B cell (primary cell): Measurements from ENCODE around the gene ATP5F1B. TPM values are rescaled to one million over a fixed set of nuclear protein-coding genes. Genes with fewer than 3 reads are reported as not detected.

ENCODE experiments used
- ATAC-seq: fragments of 200-7000 bp; cut with Tn5 transposase; one replicate; pipeline ENCODE4 v1.10.0; 2021; ENCODE audit warnings: low read depth, mild to moderate bottlenecking, moderate number of reproducible peaks, moderate library complexity
- CTCF ChIA-PET: fragments of 350-600 bp; sonication (Branson Sonifier 250); formaldehyde crosslinking; loops from one replicate; lab custom pipeline; 2021; ENCODE audit warnings: antibody characterized with exemption, inconsistent platforms; lab: Charles Lee
- POLR2A ChIA-PET: fragments of 350-600 bp; sonication (Branson Sonifier 250); formaldehyde crosslinking; loops from one replicate; lab custom pipeline; 2021; ENCODE audit warnings: antibody characterized with exemption; lab: Charles Lee
- DNase-seq: peaks from one replicate; pipeline ENCODE4 v3.0.0; 2013
- H2AFZ ChIP-seq: 2 replicates; pipeline ENCODE4 v1.6.1; 2012; ENCODE audit warnings: mild to moderate bottlenecking, low read depth, low read length; ENCODE audit not compliant: insufficient read depth, poor library complexity, severe bottlenecking
- H3K27ac ChIP-seq, 2 donors: 1 replicate in 1 of 2; 2 replicates in 1 of 2; pipeline ENCODE4 v1.5.1; 2012 to 2013; ENCODE audit warnings: low read length in 2 of 2, mild to moderate bottlenecking in 2 of 2, moderate library complexity in 1 of 2
- H3K27me3 ChIP-seq, 4 experiments: fragments of 200-600 bp in 1 of 4; sonication (generic) in 1 of 4; replicated peaks in 1 of 4; 1 replicate in 2 of 4; 2 replicates in 2 of 4; pipeline versions ENCODE4 v1.6.1 to v1.7.0; 2013 to 2016; ENCODE audit warnings: low read length in 3 of 4, mild to moderate bottlenecking in 2 of 4, mixed read lengths in 1 of 4, moderate library complexity in 1 of 4; ENCODE audit not compliant: insufficient read depth in 4 of 4, control insufficient read depth in 3 of 4; ENCODE audit errors: control extremely low read depth in 1 of 4
- H3K36me3 ChIP-seq, 2 experiments: replicated peaks in 1 of 2; 1 replicate in 1 of 2; 2 replicates in 1 of 2; pipeline versions ENCODE4 v1.6.1 to v1.7.1; 2013; ENCODE audit warnings: low read length in 1 of 2; ENCODE audit not compliant: insufficient read depth in 2 of 2, control insufficient read depth in 1 of 2; ENCODE audit errors: control extremely low read depth in 1 of 2, extremely low read depth in 1 of 2
- H3K4me1 ChIP-seq, 2 donors: fragments of 200-600 bp in 1 of 2; sonication (generic) in 1 of 2; 1 replicate in 1 of 2; 2 replicates in 1 of 2; pipeline versions ENCODE4 v1.5.1 to v1.6.1; 2013 to 2017; ENCODE audit warnings: low read length in 2 of 2; ENCODE audit not compliant: control insufficient read depth in 2 of 2, insufficient read depth in 2 of 2
- H3K4me2 ChIP-seq: replicated peaks from 2 replicates; pipeline ENCODE3; 2012; ENCODE audit warnings: mild to moderate bottlenecking, low read depth, low read length; ENCODE audit not compliant: poor library complexity, severe bottlenecking
- H3K4me3 ChIP-seq, 5 experiments: fragments of 200-600 bp in 1 of 5; sonication (generic) in 1 of 5; 1 replicate in 3 of 5; 2 replicates in 2 of 5; pipeline versions ENCODE4 v1.5.1 to v1.7.0; 2011 to 2016; ENCODE audit warnings: low read length in 4 of 5, mild to moderate bottlenecking in 4 of 5, low read depth in 2 of 5, control low read depth in 1 of 5, moderate library complexity in 1 of 5; ENCODE audit not compliant: insufficient read depth in 1 of 5; ENCODE audit errors: control extremely low read depth in 1 of 5, extremely low read depth in 1 of 5
- H3K79me2 ChIP-seq: fragments of 200-600 bp; sonication (generic); one replicate; pipeline ENCODE4 v1.6.0; 2016; ENCODE audit warnings: low read length; ENCODE audit not compliant: control insufficient read depth, insufficient read depth
- H3K9ac ChIP-seq: fragments of 200-600 bp; sonication (generic); 2 replicates; pipeline ENCODE4 v1.6.1; 2017; ENCODE audit warnings: mild to moderate bottlenecking, low read length, moderate library complexity
- H3K9me3 ChIP-seq, 3 donors: one replicate each; pipeline versions ENCODE4 v1.6.1 to v1.7.1; 2013; ENCODE audit warnings: low read length in 2 of 3; ENCODE audit not compliant: control insufficient read depth in 2 of 3, insufficient read depth in 1 of 3; ENCODE audit errors: control extremely low read depth in 1 of 3
- H4K20me1 ChIP-seq: 2 replicates; pipeline ENCODE4 v1.6.0; 2012; ENCODE audit warnings: mild to moderate bottlenecking, low read length; ENCODE audit not compliant: insufficient read depth, control insufficient read depth, poor library complexity, severe bottlenecking
- H3K27ac Mint-ChIP-seq: one replicate; pipeline ENCODE4 v1.8.0; 2021; ENCODE audit warnings: mixed read lengths
- H3K27me3 Mint-ChIP-seq: one replicate; pipeline ENCODE4 v1.8.0; 2021; ENCODE audit warnings: mixed read lengths
- H3K4me1 Mint-ChIP-seq: one replicate; pipeline ENCODE4 v1.8.0; 2021; ENCODE audit warnings: mixed read lengths
- H3K4me3 Mint-ChIP-seq: one replicate; pipeline ENCODE4 v1.8.0; 2021; ENCODE audit warnings: mixed read lengths
- H3K9me3 Mint-ChIP-seq: one replicate; pipeline ENCODE4 v1.8.0; 2022; ENCODE audit warnings: mixed read lengths; ENCODE audit not compliant: insufficient read depth
- EZH2 ChIP-seq: IDR thresholded peaks from 2 replicates; pipeline ENCODE4 v1.6.1; 2012; ENCODE audit warnings: borderline replicate concordance, low read depth, mild to moderate bottlenecking, moderate library complexity, low read length; ENCODE audit not compliant: insufficient read depth, poor library complexity, severe bottlenecking
- WGBS: methylation state at CpG from one replicate; pipeline ENCODE4 v1.1.5; 2013; ENCODE audit warnings: missing lambda C conversion rate; ENCODE audit not compliant: insufficient coverage; 5-methylcytosine and 5-hydroxymethylcytosine counted together
- intact Hi-C: fragments of 100-400 bp; cut with micrococcal nuclease; formaldehyde crosslinking; loops from one replicate; pipeline ENCODE4 v1.10.0; 2022
- polyA plus RNA-seq: library from polyadenylated mRNA; depleted of rRNA; stranded (reverse); fragments of >200 nt; gene quantifications from 2 replicates; pipeline ENCODE4 v1.2.3, GENCODE V29; 2012
- total RNA-seq, 2 donors: library from RNA; stranded (reverse); fragments of 120-200 nt in 1 of 2; gene quantifications; 1 replicate in 1 of 2; 2 replicates in 1 of 2; pipeline versions ENCODE4 v1.2.3 to v1.2.4, GENCODE V29; 2013 to 2022
- TF ChIP-seq, protein P1 (sequence below): fragments of 200-600 bp; IDR thresholded peaks from one replicate; pipeline ENCODE4 v1.8.0; 2022; ENCODE audit warnings: antibody characterized with exemption, mild to moderate bottlenecking

The ATP5F1B gene
- total and polyA plus RNA-seq, 2 donors (not counting 1 experiment from before 2014, with no cell fraction given), result 217 to 378 TPM

DNA sequence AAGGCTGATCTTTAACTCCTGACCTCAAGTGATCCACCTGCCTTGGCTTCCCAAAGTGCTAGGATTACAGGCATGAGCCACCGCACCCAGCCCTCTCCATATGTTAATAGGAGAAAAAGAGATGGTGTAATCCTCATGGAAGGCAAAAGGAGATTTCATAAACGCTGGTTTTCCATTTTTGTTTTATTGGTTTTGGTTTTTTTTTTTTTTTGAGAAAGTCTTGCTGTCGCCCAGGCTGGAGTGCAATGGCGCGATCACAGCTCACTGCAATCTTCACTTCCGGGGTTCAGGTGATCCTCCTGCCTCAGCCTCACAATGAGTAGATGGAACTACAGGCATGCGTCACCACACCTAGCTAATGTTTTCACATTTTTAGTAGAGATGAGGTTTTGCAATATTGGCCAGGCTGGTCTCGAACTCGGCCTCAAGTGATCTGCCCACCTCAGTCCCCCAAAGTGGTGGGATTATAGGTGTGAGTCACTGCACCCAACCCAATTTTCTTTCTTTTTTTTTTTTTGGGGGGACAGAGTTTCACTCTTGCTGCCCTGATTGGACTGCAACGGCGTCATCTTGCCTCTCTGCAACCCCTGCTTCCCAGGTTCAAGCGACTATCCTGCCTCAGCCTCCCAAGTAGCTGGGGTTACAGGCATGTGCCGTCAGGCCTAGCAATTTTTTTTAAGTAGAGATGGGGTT lies 34.2 kb upstream of the ATP5F1B start:
- Histone ChIP-seq H3K4me3 (no peak overlapping the region), H3K4me2 (no peak overlapping the region), H3K27me3 (no peaks in the 10 kb centered on the region), H3K9me3 (no peaks in the 10 kb centered on the region), H3K36me3 (peaks cover 1 to 24% of the 10 kb centered on the region in 2 experiments), H3K79me2 (peaks cover 100% of the 10 kb centered on the region), H3K9ac (no peak overlapping the region), H4K20me1 (peaks cover 93% of the 10 kb centered on the region), H3K27ac (no peak overlapping the region), H2AFZ (no peak overlapping the region), H3K4me1 (peaks cover 16 to 25% of the 10 kb centered on the region in 2 donors)
- ChIA-PET POLR2A (interaction anchor here (0.7 kb wide), 1 partner anchor 179 kb away, joined by 15 read pairs; no protein-coding TSS in a partner anchor), CTCF (no interaction called here)
- DNase-seq (no peak), ATAC-seq (no peak)
- H3K27me3 Mint-ChIP-seq, result no peaks in the 10 kb centered on the region
- intact Hi-C loops, result no loop called here
- no peak overlapping the region for H3K4me3 Mint-ChIP-seq
- no peaks in the 10 kb centered on the region for H3K9me3 Mint-ChIP-seq
- no peak for TF ChIP-seq EZH2
- TF ChIP-seq, protein P1, sequence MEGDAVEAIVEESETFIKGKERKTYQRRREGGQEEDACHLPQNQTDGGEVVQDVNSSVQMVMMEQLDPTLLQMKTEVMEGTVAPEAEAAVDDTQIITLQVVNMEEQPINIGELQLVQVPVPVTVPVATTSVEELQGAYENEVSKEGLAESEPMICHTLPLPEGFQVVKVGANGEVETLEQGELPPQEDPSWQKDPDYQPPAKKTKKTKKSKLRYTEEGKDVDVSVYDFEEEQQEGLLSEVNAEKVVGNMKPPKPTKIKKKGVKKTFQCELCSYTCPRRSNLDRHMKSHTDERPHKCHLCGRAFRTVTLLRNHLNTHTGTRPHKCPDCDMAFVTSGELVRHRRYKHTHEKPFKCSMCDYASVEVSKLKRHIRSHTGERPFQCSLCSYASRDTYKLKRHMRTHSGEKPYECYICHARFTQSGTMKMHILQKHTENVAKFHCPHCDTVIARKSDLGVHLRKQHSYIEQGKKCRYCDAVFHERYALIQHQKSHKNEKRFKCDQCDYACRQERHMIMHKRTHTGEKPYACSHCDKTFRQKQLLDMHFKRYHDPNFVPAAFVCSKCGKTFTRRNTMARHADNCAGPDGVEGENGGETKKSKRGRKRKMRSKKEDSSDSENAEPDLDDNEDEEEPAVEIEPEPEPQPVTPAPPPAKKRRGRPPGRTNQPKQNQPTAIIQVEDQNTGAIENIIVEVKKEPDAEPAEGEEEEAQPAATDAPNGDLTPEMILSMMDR, result no peak
- 88% methylated on average over 8 of the region's 13 CpGs for WGBS
- no peak overlapping the region for H3K27ac Mint-ChIP-seq
- peaks cover 58% of the 10 kb centered on the region for H3K4me1 Mint-ChIP-seq

DNA sequence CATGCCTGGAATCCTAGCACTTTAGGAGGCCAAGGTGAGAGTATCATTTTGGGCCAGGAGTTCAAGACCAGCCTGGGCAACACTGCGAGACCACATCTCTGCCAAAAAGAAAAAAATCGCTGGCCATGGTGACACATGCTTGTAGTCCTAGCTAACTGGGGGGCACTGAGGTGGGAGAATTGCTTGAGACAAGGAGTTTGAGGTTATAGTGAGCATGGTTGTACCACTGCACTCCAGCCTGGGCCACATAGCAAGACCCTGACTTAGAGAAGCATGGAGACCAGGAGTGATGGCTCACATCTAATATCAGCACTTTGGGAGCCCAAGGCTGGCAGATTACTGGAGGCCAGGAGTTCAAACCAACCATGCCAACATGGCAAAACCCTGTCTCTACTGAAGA lies 33.1 kb upstream of the ATP5F1B start:
- no peak for ATAC-seq
- peaks cover 4 to 24% of the 10 kb centered on the region in 2 experiments for H3K36me3 ChIP-seq
- no peaks in the 10 kb centered on the region for H3K9me3 ChIP-seq
- Mint-ChIP-seq H3K27ac (peak overlapping the region; percentile 22), H3K27me3 (no peaks in the 10 kb centered on the region), H3K4me1 (peaks cover 50% of the 10 kb centered on the region), H3K9me3 (no peaks in the 10 kb centered on the region), H3K4me3 (no peak overlapping the region)
- no peak for TF ChIP-seq EZH2
- TF ChIP-seq, protein P1, result no peak
- no peak for DNase-seq
- H3K4me2 ChIP-seq, result no peak overlapping the region
- H3K9ac ChIP-seq, result no peak overlapping the region
- H3K4me3 ChIP-seq, result no peak overlapping the region
- ChIA-PET CTCF (no interaction called here), POLR2A (interaction anchor here (0.7 kb wide), 1 partner anchor 9 kb away, joined by 3 read pairs; the partner anchor contains the start of gene PTGES3)
- H2AFZ ChIP-seq, result no peak overlapping the region
- intact Hi-C loops, result no loop called here
- peaks cover 5 to 14% of the 10 kb centered on the region in 2 donors for H3K4me1 ChIP-seq
- H3K79me2 ChIP-seq, result peaks cover 99% of the 10 kb centered on the region
- H4K20me1 ChIP-seq, result peaks cover 92% of the 10 kb centered on the region
- 88% methylated on average over 2 of the region's 2 CpGs for WGBS
- H3K27ac ChIP-seq, result peak overlapping the region in 1 of 2 donors; percentile 30
- no peaks in the 10 kb centered on the region for H3K27me3 ChIP-seq
